ENCODE data around the gene DCLK1.

DCLK1 gene

GRCh38 chr13:35765366-35765765 is 365.8 kb downstream of the DCLK1 start:
- TF ChIP-seq CTCF (conservative IDR thresholded peaks at IDR 0.05; ENCODE audit: low read depth, low read length) = no peak
- DNase-seq (ENCODE audit: low read depth) = no peak
- H3K4me3 ChIP-seq (ENCODE audit: low read depth, low read length) = no peak overlapping the region

GRCh38 chr13:35764326-35765015 is 366.7 kb downstream of the DCLK1 start:
- H3K4me3 ChIP-seq (ENCODE audit: low read depth, low read length) = no peak overlapping the region
- peak; percentile 54 for DNase-seq (ENCODE audit: low read depth)
- no peak for TF ChIP-seq CTCF (conservative IDR thresholded peaks at IDR 0.05; ENCODE audit: low read depth, low read length)

- no peak for DNase-seq (ENCODE audit: low read depth)
- no peak overlapping the region for H3K4me3 ChIP-seq (ENCODE audit: low read depth, low read length)
- TF ChIP-seq CTCF (conservative IDR thresholded peaks at IDR 0.05; ENCODE audit: low read depth, low read length) = no peak
These were observed 367.4 kb downstream of the DCLK1 start for GRCh38 chr13:35763782-35764123.

GRCh38 chr13:35763060-35763781 is 368.0 kb downstream of the DCLK1 start:
- no peak for TF ChIP-seq CTCF (conservative IDR thresholded peaks at IDR 0.05; ENCODE audit: low read depth, low read length)
- no peak overlapping the region for H3K4me3 ChIP-seq (ENCODE audit: low read depth, low read length)
- DNase-seq (ENCODE audit: low read depth) = no peak

GRCh38 chr13:35761440-35762252 is 369.5 kb downstream of the DCLK1 start:
- DNase-seq (ENCODE audit: low read depth) = no peak
- TF ChIP-seq CTCF (conservative IDR thresholded peaks at IDR 0.05; ENCODE audit: low read depth, low read length) = no peak

GRCh38 chr13:35760735-35761281 is 370.4 kb downstream of the DCLK1 start:
- DNase-seq (ENCODE audit: low read depth) = no peak
- TF ChIP-seq CTCF (conservative IDR thresholded peaks at IDR 0.05; ENCODE audit: low read depth, low read length) = no peak

More at GRCh38 chr13:35761440-35762252, 369.5 kb downstream of the DCLK1 start:
- H3K4me3 ChIP-seq (ENCODE audit: low read depth, low read length) = no peak overlapping the region

More at GRCh38 chr13:35760735-35761281, 370.4 kb downstream of the DCLK1 start:
- H3K4me3 ChIP-seq (ENCODE audit: low read depth, low read length) = no peak overlapping the region
